NCI-H2081 (cell line): Measurements from ENCODE around the gene ATP5PB.

Experiments used
- DNase-seq, 2 experiments: peaks; one replicate each; lab custom pipeline; 2025; lab: John Stamatoyannopoulos, UW

The ATP5PB gene

GRCh38 chr1:111475701-111476100 lies 26.4 kb downstream of the ATP5PB start:
- no peak for DNase-seq

DNA sequence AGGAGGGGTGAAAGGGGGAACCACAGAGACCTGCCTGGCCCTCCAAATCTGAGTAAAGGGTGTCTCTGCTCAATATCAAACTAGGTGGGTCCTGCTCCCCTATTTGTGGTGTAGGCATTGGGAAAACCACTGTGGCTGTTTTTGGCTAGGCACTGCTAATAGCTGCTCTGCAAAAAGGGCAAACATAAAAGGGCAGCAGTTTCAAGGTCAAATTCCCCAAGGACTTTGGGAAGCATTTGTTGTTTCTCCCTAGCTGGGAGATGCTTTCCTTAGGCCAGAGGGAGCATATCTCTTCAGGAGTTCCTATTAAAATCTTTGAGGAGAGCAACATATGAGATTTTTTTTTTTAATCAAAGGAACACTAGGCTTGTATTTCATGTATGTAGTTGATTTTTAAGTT lies 26.9 kb downstream of the ATP5PB start:
- no peak for DNase-seq

GRCh38 chr1:111476761-111477309 lies 27.6 kb downstream of the ATP5PB start:
- no peak for DNase-seq

- DNase-seq = no peak
Observed at GRCh38 chr1:111480674-111481073, 31.4 kb downstream of the ATP5PB start.

GRCh38 chr1:111481387-111482221 lies 32.3 kb downstream of the ATP5PB start:
- peak in 1 of 2 experiments; percentile 6 for DNase-seq

DNA sequence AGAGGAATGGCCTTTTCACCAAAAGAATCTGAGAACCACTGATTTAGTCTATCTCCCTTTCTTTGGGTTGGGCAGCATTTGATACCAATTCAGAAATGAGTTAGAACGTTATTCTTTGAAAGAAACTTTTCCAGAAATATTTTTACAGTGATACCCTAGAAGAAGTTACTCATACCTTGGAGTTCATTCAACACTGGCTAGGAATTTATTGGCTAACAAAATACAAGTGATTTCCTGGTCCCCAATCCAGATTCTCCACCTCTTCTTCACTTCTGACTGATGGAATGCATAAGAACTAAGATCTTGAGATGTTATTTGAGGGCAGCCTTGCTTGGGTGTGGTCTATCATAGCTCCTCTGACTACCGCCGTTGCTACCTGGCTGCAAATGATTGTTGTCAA lies 33.9 kb downstream of the ATP5PB start:
- no peak for DNase-seq

- no peak for DNase-seq
Observed at GRCh38 chr1:111483876-111484275, 34.6 kb downstream of the ATP5PB start.

DNA sequence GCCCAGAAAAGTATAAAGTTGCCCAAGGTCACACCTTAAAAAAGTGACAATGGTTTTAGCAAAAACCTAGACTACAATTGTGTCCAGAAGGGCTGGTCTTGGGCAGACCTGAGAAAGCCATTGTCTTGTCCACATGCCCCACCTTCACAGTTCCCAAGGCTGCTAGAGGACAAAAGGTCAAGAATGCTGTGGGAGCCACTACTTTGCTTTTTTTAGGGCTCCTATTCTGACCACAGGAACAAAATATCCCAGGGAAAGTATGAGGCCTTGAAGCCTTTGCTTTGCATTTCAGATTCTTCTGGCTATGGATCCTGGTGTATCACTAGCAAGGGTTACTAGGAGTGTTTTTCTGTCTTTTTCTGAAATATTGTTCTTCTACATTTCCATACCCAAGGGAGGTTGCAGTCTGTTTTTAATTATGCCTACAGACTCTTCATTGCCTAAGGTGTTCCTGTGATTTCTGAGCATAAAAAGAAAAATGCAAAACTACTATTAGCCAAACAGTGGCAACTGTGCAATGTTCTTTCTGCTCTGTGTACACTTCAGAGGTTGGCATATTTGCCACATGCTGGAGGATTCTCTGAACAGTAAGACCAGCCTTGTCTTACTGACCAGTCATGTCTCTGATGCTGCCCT lies 35.2 kb downstream of the ATP5PB start:
- no peak for DNase-seq

DNA sequence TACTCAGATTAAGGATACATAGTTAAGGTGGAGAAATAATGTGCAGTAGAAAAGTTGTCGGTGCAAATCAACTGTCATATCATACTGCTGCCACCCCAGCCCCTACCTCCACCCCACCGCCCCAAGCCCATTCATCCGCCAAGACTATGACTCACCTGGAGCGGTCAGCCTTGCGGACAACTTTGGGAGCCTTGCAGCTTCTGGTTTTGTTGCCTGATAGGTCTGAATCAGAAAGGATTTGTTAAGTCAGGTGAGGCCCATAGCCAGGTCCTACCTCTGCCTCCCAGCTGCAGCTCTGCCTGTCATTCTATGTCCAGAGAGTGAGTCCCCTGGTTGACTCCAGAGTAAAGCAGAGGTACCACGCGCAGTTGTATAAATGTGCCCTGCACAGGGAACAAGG lies 37.2 kb downstream of the ATP5PB start:
- no peak for DNase-seq

DNA sequence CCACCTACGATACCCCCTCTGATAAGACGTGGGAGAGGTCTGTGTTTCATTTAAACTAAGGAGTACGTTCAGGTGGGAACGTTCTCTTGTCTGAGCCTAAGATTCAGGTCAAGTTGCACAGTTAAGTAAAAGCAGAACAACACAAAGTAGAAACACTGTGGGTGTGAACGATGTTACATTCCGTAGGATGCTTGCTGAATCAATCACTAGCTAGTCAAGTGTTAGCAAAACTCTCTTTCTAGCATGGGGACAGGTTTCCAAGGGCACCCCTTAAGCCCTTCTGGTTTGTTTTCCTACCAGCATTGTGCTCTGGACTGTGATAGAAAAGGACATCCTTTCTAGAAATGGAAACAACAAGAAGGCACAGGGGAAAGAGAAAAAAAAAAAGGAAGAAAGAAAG lies 37.9 kb downstream of the ATP5PB start:
- DNase-seq = no peak

GRCh38 chr1:111488669-111489068 lies 39.4 kb downstream of the ATP5PB start:
- no peak for DNase-seq

DNA sequence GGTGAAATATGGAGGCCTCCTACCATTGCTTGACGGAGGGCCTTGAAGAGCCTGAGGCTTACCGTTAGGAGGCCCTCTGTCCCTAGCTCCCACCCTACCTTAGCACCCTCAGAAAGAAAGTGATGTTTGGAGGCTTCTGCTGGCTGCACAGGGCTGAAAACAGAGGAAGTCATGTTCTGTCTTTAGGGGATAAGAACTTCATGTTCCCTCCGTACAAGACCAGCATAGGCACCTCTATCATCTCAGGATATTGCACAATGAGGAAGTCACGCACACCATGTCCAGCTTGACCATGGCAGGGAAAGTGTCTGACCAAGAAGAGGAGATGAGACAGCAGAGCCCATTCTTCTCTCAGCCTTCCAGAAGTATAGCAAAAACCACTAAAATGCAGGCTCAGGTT lies 40.3 kb downstream of the ATP5PB start:
- no peak for DNase-seq

GRCh38 chr1:111490220-111490619 lies 41.0 kb downstream of the ATP5PB start:
- DNase-seq = no peak

DNA sequence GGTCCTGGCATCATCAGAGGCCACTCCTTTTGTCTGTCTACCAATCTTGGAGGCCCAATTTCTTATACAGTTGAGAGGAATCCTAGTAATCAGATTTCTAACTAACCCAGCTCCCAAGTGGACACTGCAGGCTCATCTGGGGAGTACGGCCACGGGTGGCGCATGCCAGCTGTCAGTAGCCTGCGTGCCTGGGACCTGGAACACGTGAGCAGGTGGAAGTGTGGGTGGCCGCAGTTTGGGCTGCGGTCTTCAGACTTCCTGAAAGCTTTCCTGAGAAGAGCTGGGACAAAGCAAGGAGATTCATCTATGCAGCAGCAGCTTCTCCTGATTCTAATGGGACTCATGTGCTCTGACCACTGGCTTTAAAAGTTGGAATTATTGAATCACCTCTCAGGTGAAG lies 41.8 kb downstream of the ATP5PB start:
- no peak for DNase-seq

GRCh38 chr1:111496398-111496797 lies 47.1 kb downstream of the ATP5PB start:
- no peak for DNase-seq

DNA sequence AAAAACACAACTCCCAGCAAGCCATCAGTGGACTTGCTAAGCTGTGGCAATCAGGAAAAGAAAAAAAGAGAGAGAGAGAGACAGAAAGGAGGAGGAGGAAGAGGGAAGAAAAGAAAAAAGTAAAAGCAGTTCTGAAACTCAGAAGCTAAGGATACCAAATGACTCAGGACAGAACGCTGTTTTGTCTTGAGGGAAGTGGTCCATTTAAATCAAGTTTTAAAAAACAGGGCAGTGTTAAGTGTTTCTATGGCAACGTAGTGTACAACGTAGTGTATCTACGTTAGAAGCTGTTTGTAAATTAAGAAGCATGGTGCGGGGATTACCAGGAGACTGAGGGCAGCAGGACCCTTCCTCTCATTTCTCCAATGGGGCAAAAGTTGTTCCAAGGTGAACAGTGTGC lies 48.3 kb downstream of the ATP5PB start:
- no peak for DNase-seq

DNA sequence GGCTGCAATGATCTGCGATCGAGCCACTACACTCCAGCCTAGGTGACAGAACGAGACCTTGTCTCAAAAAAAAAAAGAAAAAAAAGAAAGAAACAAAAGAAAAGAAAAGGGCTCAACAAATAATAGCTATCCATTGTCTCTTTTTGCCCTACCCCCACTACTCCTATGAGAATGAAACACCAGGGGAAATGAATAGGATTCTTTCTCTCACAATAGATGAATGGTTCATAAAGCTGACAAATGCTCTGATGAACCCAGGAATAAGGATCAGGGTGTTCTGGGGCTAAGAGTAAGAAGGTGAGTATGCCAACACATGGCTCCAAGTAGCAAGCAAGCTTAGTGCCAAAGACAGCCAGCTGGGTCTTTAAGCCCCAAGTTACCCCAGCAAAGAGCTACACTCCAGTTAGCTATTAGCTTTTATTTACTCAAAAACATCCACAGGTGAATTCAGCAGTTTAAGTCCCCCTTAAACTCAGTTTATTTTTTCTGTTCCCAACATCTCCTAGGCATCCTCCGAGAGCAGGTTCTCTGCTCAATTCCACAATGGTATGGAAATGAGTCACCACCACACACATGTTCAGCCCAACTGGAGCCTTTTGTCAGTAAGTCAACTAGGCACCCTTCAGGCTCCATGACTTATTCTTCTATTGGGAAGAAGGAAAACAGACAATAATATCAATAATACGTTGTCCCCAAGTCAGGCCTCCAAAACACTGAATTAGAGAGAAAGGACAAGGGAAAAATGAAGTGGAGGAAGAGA lies 49.9 kb downstream of the ATP5PB start:
- no peak for DNase-seq

DNA sequence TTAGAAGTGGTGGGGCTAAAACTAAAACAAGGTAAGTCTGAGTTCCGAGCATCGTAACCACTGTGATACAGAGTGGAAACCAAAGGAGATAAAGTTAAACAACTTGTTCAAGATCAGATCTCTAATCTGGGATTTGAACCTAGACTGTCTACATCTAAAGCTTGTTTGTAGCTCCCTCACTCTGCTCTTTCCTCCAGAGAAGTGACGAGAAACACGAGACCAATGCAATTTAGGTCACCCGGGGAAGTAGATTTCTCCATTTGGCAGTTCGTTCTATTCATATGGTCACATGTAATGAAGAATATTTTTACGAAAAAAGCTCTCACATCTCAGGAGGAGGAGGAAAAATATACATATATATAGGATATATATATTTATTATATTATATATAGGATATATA lies 52.4 kb downstream of the ATP5PB start:
- DNase-seq = no peak

DNA sequence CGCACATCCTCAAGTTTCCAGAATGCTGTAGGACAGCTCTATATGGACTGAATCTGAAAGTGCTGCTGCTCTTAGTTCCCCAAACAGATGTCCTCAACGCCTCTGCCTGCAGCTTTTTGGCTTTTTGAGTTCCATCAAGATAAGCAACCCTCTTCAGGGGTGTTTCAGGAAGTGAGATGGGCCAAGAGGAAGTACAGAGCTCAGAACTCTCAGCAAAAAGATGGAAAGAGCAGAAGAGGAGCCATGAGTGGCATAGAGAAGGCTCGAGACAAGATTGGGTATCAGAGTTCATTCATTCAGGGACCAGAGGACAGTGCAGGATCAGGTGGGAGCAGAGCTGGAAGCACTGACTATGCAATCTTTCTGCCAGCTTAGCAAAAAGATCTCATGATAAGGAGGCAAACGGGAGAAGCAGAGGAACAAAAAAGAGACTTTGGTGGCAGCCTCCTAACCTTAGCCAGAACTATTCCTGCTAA lies 54.4 kb downstream of the ATP5PB start, which contains the start of the genes ADORA3 and TMIGD3:
Gene ADORA3, minus strand, starts transcription at position 49 of the 476 bp plus-strand sequence. CDS start 279 bp downstream, outside the sequence.
Gene TMIGD3, minus strand, starts transcription at position 49 of the 476 bp plus-strand sequence. CDS start 279 bp downstream, outside the sequence.
- no peak for DNase-seq

GRCh38 chr1:111504097-111504496 lies 54.8 kb downstream of the ATP5PB start:
- DNase-seq = no peak

GRCh38 chr1:111505641-111506119 lies 56.4 kb downstream of the ATP5PB start:
- DNase-seq = no peak

GRCh38 chr1:111506561-111506960 lies 57.3 kb downstream of the ATP5PB start:
- no peak for DNase-seq
